K562 (cell line): ENCODE results near the gene ARHGAP22. TPM values are rescaled to one million over a fixed set of nuclear protein-coding genes. Genes with fewer than 3 reads are reported as not detected.

Experiments
- ZKSCAN1 ChIP-seq: fragments of 150-350 bp; IDR thresholded peaks from 2 replicates; pipeline ENCODE4 v1.6.1; 2016; ENCODE audit warnings: low read depth, low read length
- polyA plus RNA-seq, 8 experiments: library from polyadenylated mRNA; depleted of rRNA in 4 of 8; stranded (reverse) in 5 of 8; unstranded in 3 of 8; fragments of >200 nt; fragmentation: Nextera tagmentation in 2 of 8; fragmentation: Illumina TruSeq in 1 of 8; extraction: Ambion mirVana in 2 of 8; extraction: Trizol in 1 of 8; gene quantifications; 2 replicates each; pipeline versions ENCODE4 v1.2.1 to v1.2.3, GENCODE V29; 2011 to 2014; ENCODE audit warnings: inconsistent platforms in 1 of 8, missing spikeins in 1 of 8
- total RNA-seq, 7 experiments: library from RNA; depleted of rRNA in 6 of 7; stranded (reverse); fragments of >200 nt in 6 of 7; fragmentation: Illumina TruSeq in 2 of 7; extraction: Trizol in 2 of 7; gene quantifications; 2 replicates each; pipeline versions ENCODE4 v1.2.1 to v1.2.3, GENCODE V29; 2011 to 2021; ENCODE audit warnings: low replicate concordance in 1 of 7
- TF ChIP-seq, protein P1 (sequence below), 2 experiments: fragments of 450-650 bp; formaldehyde crosslinking in 1 of 2; IDR thresholded peaks; 2 replicates each; pipeline versions ENCODE4 v1.4.0 to v1.6.1; 2014 to 2020; ENCODE audit warnings: mild to moderate bottlenecking in 2 of 2, borderline replicate concordance in 1 of 2, low read depth in 1 of 2

Gene ARHGAP22
- total and polyA plus RNA-seq, 9 of the 15 experiments (the other 6 are each of a cell fraction or from before 2014, with no cell fraction given), result 1.3 to 28.1 (median 12.7) TPM

DNA sequence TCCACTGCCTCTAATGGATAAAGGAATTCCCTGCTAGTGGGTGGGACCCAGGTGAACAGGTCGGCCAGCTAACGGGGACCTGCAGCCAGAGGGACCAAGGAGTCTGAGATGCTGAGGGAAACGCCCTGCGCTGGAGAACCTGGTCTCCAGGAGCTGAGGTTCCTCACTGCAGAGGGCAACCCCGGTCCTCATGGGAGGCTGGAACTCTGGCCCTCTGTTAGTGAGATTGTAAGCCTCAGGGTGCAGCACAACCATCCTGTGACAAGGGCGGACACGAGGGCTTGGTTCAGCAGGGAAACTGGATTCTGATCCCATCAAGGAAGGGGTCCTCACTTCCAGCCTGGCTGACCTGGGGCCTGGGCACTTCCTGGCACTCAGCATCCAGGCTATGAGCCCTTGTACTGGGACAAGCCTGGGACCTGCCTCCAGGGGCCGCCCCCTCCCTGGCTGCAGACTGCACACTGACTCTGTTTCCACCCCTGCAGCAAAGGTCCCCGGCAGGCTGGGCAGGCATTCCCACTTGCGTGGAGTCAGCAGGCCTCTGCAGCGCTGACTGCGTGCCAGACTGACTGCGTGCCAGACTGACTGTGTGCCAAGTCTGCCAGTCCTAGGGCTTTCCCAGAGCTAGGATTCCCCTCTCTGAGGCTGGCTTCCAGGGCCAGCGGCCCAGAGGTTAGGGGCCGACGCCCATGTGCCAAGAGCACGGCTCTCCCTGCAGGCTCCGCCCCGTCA, 155.2 kb downstream of the ARHGAP22 start (continued):
- TF ChIP-seq, protein P1, sequence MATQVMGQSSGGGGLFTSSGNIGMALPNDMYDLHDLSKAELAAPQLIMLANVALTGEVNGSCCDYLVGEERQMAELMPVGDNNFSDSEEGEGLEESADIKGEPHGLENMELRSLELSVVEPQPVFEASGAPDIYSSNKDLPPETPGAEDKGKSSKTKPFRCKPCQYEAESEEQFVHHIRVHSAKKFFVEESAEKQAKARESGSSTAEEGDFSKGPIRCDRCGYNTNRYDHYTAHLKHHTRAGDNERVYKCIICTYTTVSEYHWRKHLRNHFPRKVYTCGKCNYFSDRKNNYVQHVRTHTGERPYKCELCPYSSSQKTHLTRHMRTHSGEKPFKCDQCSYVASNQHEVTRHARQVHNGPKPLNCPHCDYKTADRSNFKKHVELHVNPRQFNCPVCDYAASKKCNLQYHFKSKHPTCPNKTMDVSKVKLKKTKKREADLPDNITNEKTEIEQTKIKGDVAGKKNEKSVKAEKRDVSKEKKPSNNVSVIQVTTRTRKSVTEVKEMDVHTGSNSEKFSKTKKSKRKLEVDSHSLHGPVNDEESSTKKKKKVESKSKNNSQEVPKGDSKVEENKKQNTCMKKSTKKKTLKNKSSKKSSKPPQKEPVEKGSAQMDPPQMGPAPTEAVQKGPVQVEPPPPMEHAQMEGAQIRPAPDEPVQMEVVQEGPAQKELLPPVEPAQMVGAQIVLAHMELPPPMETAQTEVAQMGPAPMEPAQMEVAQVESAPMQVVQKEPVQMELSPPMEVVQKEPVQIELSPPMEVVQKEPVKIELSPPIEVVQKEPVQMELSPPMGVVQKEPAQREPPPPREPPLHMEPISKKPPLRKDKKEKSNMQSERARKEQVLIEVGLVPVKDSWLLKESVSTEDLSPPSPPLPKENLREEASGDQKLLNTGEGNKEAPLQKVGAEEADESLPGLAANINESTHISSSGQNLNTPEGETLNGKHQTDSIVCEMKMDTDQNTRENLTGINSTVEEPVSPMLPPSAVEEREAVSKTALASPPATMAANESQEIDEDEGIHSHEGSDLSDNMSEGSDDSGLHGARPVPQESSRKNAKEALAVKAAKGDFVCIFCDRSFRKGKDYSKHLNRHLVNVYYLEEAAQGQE (IDR thresholded peaks at IDR 0.05; ENCODE audit: borderline replicate concordance), result 0 out of 2 replicates have a peak, but pooled peaks have one; percentile 6
- TF ChIP-seq, protein P1 (CRISPR knock-in tag; IDR thresholded peaks at IDR 0.05; ENCODE audit: low read depth), result no peak
- TF ChIP-seq ZKSCAN1, result peak; percentile 98
